HepG2 (cell line): ENCODE results near the gene HYAL1. TPM values are rescaled to one million over a fixed set of nuclear protein-coding genes. Genes with fewer than 3 reads are reported as not detected.

Experiments
- AGO2 ChIP-seq: fragments of 200-400 bp; formaldehyde crosslinking; optimal IDR thresholded peaks from 2 replicates; pipeline ENCODE3; 2017; ENCODE audit warnings: mild to moderate bottlenecking, low read depth, low read length, moderate library complexity
- ATM ChIP-seq: fragments of 450-650 bp; IDR thresholded peaks from 2 replicates; pipeline ENCODE4 v1.7.1; 2017; ENCODE audit warnings: mild to moderate bottlenecking, borderline replicate concordance
- ELF4 ChIP-seq: sonication (generic); formaldehyde crosslinking; IDR thresholded peaks from 2 replicates; pipeline ENCODE4 v1.5.0; 2020; ENCODE audit warnings: missing genetic modification reagents, mild to moderate bottlenecking, moderate library complexity, borderline replicate concordance
- EP300 ChIP-seq, 3 experiments: sonication (generic) in 1 of 3; formaldehyde crosslinking in 1 of 3; IDR thresholded peaks; 2 replicates each; pipeline versions ENCODE4 v1.5.1 to v1.6.1; 2011 to 2020; ENCODE audit warnings: low read depth in 2 of 3, low read length in 2 of 3, borderline replicate concordance in 1 of 3, improper control_type of control experiment in 1 of 3, mild to moderate bottlenecking in 1 of 3, missing genetic modification reagents in 1 of 3, moderate library complexity in 1 of 3
- FOXA3 ChIP-seq: IDR thresholded peaks from 2 replicates; pipeline ENCODE4 v1.6.1; 2016; ENCODE audit warnings: missing genetic modification reagents, missing compliant biosample characterization
- PHF8 ChIP-seq: sonication (generic); formaldehyde crosslinking; IDR thresholded peaks from 2 replicates; pipeline ENCODE4 v1.5.0; 2020; ENCODE audit warnings: missing genetic modification reagents
- ZMAT3 ChIP-seq: sonication (generic); formaldehyde crosslinking; conservative IDR thresholded peaks from 2 replicates; pipeline ENCODE4 v1.7.0; 2021; ENCODE audit warnings: missing genetic modification reagents
- ZNF629 ChIP-seq: sonication (generic); formaldehyde crosslinking; conservative IDR thresholded peaks from 2 replicates; pipeline ENCODE4 v1.5.0; 2020; ENCODE audit warnings: missing genetic modification reagents
- polyA plus RNA-seq, 8 experiments: library from polyadenylated mRNA; depleted of rRNA in 3 of 8; stranded (reverse) in 7 of 8; unstranded in 1 of 8; fragments of >200 nt; fragmentation: Illumina TruSeq in 4 of 8; extraction: Trizol in 4 of 8; gene quantifications; 2 replicates each; pipeline versions ENCODE4 v1.2.1 to v1.2.3, GENCODE V29; 2011 to 2016; ENCODE audit warnings: low read depth in 4 of 8, missing spikeins in 1 of 8, mixed read lengths in 1 of 8; ENCODE audit not compliant: insufficient read depth in 1 of 8
- total RNA-seq, 5 experiments: library from RNA; depleted of rRNA; stranded (reverse); fragments of >200 nt; fragmentation: Illumina TruSeq; extraction: Trizol; gene quantifications; 2 replicates each; pipeline ENCODE4 v1.2.3, GENCODE V29; 2016; ENCODE audit warnings: low read depth in 1 of 5
- TF ChIP-seq, protein P1 (sequence below): IDR thresholded peaks from 2 replicates; pipeline ENCODE4 v1.6.1; 2016; ENCODE audit warnings: mild to moderate bottlenecking
- TF ChIP-seq, protein P2 (sequence below): sonication (generic); formaldehyde crosslinking; IDR thresholded peaks from 2 replicates; pipeline ENCODE4 v1.5.0; 2020; ENCODE audit warnings: mild to moderate bottlenecking, missing genetic modification reagents
- TF ChIP-seq, protein P3 (sequence below): sonication (generic); formaldehyde crosslinking; IDR thresholded peaks from 2 replicates; pipeline ENCODE4 v1.4.0; 2020; ENCODE audit warnings: missing genetic modification reagents
- TF ChIP-seq, protein P4 (sequence below): sonication (generic); formaldehyde crosslinking; IDR thresholded peaks from 2 replicates; pipeline ENCODE4 v1.4.0; 2020; ENCODE audit warnings: missing genetic modification reagents, borderline replicate concordance

HYAL1 gene
- total and polyA plus RNA-seq, 2 of the 13 experiments (the other 11 are each of a cell fraction or from before 2014, with no cell fraction given) = 76.5 to 193 TPM

DNA sequence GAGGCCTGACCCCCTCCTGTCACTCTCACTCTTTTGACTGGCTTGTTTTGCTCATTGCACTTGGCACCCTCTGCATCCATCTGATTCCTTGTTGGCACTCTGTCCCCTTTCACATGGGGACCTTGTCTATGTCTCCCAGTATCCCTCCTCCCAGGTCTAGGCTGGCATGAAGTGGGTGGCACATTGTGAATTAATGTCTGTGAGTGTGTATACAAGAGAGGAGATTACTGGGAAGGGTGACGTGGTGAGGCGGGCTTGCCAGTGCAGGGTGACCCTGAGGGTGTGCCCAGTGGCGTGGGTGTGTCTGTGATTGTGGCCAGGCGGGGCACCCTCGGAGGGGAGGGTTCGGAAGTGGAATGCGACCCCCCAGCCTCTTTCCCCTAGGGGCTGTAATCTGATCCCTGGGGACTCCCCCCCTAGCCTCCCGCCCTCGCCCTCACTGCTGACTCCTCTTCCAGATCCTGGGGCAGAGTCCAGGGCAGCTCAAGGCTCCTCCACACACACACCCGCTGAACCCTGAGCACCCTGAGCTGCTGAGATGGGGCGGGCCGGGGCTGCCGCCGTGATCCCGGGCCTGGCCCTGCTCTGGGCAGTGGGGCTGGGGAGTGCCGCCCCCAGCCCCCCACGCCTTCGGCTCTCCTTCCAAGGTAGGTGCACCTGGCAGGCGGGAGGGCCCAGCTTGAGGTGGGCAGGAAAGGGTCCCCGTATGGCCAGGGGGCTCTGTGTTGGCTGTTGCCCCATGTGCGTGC, 34.5 kb downstream of the HYAL1 start, which contains the start of gene SEMA3B (continued):
- TF ChIP-seq FOXA3 = peak; percentile 27; the same call in 1 of the 2 replicates
- TF ChIP-seq PHF8 (CRISPR knock-in tag) = peak; percentile 47; the same call in 1 of the 2 replicates
- peak; percentile 33; the same call in 1 of the 2 replicates for TF ChIP-seq ELF4 (CRISPR knock-in tag)
- no peak for TF ChIP-seq ATM
- TF ChIP-seq, protein P1, sequence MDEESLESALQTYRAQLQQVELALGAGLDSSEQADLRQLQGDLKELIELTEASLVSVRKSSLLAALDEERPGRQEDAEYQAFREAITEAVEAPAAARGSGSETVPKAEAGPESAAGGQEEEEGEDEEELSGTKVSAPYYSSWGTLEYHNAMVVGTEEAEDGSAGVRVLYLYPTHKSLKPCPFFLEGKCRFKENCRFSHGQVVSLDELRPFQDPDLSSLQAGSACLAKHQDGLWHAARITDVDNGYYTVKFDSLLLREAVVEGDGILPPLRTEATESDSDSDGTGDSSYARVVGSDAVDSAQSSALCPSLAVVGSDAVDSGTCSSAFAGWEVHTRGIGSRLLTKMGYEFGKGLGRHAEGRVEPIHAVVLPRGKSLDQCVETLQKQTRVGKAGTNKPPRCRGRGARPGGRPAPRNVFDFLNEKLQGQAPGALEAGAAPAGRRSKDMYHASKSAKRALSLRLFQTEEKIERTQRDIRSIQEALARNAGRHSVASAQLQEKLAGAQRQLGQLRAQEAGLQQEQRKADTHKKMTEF (CRISPR knock-in tag) = peak; percentile 43; the same call in 1 of the 2 replicates
- TF ChIP-seq, protein P2, sequence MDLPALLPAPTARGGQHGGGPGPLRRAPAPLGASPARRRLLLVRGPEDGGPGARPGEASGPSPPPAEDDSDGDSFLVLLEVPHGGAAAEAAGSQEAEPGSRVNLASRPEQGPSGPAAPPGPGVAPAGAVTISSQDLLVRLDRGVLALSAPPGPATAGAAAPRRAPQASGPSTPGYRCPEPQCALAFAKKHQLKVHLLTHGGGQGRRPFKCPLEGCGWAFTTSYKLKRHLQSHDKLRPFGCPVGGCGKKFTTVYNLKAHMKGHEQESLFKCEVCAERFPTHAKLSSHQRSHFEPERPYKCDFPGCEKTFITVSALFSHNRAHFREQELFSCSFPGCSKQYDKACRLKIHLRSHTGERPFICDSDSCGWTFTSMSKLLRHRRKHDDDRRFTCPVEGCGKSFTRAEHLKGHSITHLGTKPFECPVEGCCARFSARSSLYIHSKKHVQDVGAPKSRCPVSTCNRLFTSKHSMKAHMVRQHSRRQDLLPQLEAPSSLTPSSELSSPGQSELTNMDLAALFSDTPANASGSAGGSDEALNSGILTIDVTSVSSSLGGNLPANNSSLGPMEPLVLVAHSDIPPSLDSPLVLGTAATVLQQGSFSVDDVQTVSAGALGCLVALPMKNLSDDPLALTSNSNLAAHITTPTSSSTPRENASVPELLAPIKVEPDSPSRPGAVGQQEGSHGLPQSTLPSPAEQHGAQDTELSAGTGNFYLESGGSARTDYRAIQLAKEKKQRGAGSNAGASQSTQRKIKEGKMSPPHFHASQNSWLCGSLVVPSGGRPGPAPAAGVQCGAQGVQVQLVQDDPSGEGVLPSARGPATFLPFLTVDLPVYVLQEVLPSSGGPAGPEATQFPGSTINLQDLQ = peak; percentile 74; the same call in 1 of the 2 replicates
- TF ChIP-seq, protein P3, sequence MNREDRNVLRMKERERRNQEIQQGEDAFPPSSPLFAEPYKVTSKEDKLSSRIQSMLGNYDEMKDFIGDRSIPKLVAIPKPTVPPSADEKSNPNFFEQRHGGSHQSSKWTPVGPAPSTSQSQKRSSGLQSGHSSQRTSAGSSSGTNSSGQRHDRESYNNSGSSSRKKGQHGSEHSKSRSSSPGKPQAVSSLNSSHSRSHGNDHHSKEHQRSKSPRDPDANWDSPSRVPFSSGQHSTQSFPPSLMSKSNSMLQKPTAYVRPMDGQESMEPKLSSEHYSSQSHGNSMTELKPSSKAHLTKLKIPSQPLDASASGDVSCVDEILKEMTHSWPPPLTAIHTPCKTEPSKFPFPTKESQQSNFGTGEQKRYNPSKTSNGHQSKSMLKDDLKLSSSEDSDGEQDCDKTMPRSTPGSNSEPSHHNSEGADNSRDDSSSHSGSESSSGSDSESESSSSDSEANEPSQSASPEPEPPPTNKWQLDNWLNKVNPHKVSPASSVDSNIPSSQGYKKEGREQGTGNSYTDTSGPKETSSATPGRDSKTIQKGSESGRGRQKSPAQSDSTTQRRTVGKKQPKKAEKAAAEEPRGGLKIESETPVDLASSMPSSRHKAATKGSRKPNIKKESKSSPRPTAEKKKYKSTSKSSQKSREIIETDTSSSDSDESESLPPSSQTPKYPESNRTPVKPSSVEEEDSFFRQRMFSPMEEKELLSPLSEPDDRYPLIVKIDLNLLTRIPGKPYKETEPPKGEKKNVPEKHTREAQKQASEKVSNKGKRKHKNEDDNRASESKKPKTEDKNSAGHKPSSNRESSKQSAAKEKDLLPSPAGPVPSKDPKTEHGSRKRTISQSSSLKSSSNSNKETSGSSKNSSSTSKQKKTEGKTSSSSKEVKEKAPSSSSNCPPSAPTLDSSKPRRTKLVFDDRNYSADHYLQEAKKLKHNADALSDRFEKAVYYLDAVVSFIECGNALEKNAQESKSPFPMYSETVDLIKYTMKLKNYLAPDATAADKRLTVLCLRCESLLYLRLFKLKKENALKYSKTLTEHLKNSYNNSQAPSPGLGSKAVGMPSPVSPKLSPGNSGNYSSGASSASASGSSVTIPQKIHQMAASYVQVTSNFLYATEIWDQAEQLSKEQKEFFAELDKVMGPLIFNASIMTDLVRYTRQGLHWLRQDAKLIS (CRISPR knock-in tag) = no peak
- TF ChIP-seq, protein P4, sequence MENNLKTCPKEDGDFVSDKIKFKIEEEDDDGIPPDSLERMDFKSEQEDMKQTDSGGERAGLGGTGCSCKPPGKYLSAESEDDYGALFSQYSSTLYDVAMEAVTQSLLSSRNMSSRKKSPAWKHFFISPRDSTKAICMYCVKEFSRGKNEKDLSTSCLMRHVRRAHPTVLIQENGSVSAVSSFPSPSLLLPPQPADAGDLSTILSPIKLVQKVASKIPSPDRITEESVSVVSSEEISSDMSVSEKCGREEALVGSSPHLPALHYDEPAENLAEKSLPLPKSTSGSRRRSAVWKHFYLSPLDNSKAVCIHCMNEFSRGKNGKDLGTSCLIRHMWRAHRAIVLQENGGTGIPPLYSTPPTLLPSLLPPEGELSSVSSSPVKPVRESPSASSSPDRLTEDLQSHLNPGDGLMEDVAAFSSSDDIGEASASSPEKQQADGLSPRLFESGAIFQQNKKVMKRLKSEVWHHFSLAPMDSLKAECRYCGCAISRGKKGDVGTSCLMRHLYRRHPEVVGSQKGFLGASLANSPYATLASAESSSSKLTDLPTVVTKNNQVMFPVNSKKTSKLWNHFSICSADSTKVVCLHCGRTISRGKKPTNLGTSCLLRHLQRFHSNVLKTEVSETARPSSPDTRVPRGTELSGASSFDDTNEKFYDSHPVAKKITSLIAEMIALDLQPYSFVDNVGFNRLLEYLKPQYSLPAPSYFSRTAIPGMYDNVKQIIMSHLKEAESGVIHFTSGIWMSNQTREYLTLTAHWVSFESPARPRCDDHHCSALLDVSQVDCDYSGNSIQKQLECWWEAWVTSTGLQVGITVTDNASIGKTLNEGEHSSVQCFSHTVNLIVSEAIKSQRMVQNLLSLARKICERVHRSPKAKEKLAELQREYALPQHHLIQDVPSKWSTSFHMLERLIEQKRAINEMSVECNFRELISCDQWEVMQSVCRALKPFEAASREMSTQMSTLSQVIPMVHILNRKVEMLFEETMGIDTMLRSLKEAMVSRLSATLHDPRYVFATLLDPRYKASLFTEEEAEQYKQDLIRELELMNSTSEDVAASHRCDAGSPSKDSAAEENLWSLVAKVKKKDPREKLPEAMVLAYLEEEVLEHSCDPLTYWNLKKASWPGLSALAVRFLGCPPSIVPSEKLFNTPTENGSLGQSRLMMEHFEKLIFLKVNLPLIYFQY = peak; percentile 24; the same call in 1 of the 2 replicates
- no peak for TF ChIP-seq ZNF629 (CRISPR knock-in tag)
- TF ChIP-seq AGO2 = peak; percentile 83
- TF ChIP-seq EP300 (IDR thresholded peaks at IDR 0.05; ENCODE audit: low read depth in 2 of 2, low read length in 2 of 2) = peak in 1 of 2 experiments; percentile 52; a peak in 1 of 4 replicates
- peak; percentile 35; the same call in 1 of the 2 replicates for TF ChIP-seq EP300 (CRISPR knock-in tag; IDR thresholded peaks at IDR 0.05; ENCODE audit: borderline replicate concordance)
- TF ChIP-seq ZMAT3 (CRISPR knock-in tag) = no peak
